ENCODE results near the gene ATF7.

DNA sequence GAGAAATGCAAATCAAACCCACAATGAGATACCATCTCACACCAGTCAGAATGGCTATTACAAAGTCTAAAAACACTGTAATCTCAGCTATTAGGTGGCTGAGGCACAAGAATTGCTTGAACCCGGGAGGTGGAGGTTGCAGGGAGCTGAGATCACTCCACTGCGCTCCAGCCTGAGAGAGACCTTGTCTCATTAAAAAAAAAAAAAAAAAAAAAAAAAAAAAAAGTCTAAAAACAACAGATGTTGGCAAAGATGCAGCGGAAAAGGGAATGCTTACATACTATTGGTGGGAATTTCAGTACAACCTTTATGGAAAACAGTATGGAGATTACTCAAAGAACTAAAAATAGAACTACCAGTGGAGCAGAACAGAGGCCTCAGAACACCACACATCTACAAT, 19.0 kb upstream of the ATF7 start:
- TF ChIP-seq, protein P1, sequence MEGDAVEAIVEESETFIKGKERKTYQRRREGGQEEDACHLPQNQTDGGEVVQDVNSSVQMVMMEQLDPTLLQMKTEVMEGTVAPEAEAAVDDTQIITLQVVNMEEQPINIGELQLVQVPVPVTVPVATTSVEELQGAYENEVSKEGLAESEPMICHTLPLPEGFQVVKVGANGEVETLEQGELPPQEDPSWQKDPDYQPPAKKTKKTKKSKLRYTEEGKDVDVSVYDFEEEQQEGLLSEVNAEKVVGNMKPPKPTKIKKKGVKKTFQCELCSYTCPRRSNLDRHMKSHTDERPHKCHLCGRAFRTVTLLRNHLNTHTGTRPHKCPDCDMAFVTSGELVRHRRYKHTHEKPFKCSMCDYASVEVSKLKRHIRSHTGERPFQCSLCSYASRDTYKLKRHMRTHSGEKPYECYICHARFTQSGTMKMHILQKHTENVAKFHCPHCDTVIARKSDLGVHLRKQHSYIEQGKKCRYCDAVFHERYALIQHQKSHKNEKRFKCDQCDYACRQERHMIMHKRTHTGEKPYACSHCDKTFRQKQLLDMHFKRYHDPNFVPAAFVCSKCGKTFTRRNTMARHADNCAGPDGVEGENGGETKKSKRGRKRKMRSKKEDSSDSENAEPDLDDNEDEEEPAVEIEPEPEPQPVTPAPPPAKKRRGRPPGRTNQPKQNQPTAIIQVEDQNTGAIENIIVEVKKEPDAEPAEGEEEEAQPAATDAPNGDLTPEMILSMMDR (conservative IDR thresholded peaks at IDR 0.05; ENCODE audit: low read depth, low read length): no peak
- TF ChIP-seq EZH2 (IDR thresholded peaks at IDR 0.05; ENCODE audit: borderline replicate concordance, low read depth, low read length, poor library complexity, severe bottlenecking): no peak
